Stimulated activated CD8-positive, alpha-beta memory T cell treated with anti-CD3 and anti-CD28 coated beads, Interleukin-15, amount 100 ng/mL, for 1 hour (primary cell): ENCODE measurements around the gene CCHCR1.

Experiments
- DNase-seq: peaks from one replicate; pipeline ENCODE4 v3.0.0-alpha.2; 2020; ENCODE audit warnings: low read depth

CCHCR1 gene

DNA sequence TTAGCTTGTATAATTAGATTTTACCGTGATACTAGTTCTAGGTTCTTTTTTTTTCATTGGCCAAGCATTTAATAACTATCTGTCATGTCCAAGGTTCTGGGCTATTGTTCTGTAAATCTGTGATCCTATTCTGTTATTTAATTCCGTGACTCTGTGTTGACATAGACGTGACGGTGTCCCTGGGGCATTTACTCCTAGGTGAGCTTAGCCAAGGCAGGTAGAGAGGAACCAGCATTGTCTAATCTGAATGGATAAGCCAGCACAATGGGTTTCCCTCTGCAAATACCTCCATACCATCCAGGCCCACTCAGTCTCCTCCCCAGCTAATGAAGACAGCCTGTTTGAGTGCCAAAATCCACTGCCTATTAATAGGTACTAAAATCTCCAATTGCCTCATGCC, 28.5 kb downstream of the CCHCR1 start:
- no peak for DNase-seq

DNA sequence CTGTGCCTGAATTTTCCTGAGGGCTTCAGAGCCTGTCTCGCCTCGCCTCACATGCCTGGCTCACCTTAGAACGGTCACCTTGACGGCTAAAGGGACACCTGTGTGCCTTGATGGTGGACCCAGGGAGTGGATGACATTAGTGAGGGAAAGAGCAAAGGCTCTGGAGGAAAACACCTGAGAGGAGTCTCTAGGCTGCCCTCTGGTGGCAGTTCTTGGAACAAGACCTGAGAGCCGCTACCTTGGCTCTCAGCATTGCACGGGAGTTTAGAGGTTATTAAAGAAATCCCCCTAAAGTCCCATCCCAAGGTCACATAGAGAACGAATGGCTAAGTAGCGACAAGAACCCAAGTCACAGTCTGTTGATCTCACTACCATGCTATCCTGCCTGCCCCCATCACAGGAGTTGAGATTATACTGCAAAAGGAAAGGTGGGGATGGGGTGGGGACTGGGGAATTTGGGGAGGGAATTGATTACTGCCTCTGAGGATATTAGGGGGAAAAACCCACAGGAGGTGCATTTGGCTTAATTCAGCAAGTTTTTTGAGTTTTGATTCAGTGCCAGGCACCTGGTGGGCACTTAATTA, 29.4 kb downstream of the CCHCR1 start:
- peak; percentile 60 for DNase-seq

DNA sequence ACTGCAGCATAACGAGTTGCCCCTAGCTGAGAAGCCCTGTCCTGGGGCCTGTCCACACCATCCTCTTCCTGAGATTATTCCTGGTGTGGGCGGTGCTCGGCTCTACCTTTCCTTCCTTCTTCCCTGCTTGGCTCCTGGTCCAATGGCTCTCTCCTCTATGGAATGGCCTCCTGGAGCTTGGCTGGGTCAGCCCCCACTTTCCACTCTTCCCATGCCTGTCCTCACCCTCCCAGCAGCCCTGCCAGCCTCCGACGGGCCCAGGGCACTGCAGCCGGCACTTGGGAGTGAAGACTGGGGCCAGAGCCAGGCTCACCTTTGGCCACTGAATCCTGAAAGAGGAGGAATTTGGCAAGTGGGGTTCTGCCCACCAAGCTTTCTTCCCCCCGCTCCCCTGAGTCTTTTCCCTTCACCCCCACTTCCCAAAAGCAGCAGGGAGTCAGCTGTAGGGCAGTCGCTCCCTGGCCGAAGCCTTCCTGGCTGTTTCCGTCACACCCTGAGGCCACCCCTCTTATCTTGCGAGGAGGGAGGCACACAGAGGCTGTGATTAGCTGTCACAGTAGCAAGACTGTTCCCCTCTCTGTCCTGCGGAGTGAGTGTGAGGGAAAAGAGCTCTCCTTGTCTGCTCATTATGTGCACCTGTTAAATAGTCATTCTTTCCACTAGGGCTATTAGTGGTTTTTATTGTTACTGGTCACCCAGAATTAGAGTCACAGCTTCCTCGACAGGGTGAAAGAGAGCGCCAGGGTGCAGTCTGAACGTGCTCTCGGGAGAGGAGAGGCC, 31.0 kb downstream of the CCHCR1 start:
- no peak for DNase-seq

DNA sequence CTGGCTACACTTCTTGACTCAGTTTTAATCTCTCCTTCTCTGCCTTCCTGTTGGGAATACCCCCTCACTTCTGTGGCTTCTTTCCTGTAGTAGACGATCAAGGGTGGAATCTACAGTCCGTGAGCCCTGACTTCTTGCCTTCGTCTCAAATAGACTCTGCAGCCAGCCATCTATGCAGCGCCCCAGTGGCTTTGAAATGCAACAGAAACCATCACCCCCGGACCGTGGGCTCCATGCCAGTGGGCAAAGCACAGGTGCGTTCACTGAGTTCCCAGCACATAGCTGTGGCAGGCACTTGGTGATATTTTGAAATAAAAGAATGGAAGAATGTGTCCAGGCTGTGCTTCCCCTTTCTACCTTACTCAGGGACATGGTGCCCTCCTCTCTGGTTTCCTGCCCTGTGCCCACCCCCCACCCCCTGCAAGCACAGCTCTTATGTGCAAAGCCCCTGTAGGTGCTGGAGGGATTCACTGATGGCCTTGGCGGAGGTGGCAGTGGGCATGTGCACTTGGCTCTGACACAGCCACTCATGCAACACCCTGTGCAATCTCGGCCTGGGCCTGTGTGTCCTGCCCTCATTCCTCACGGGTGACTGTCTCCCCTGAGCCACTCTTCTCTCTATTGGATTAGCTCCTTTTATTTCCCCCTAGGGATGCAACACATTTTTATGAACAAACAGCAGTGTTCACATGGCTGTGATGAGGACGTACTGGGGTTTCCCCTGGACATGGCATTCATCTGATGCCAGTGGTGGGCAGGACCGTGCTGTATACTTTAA, 31.8 kb downstream of the CCHCR1 start:
- no peak for DNase-seq

DNA sequence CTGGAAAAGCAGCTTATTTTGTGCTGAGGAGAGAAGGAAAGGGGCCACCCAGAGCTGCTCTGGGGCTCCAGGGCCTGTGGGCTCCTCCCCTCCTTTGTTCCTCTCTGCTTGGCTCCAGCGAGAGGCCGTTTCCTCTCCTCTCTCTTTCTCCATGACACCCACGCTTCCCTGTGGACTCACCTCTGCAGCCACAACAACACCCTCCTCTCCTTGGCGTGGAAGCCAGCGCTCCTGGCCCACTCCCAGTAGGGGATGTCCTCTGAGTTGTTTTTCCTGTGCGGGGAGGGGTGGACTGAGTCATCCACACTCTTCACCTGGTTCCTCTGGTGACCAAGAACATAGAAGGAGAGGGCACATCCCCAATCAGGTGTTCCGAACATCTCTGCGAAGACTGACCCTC, 32.4 kb downstream of the CCHCR1 start:
- no peak for DNase-seq

DNA sequence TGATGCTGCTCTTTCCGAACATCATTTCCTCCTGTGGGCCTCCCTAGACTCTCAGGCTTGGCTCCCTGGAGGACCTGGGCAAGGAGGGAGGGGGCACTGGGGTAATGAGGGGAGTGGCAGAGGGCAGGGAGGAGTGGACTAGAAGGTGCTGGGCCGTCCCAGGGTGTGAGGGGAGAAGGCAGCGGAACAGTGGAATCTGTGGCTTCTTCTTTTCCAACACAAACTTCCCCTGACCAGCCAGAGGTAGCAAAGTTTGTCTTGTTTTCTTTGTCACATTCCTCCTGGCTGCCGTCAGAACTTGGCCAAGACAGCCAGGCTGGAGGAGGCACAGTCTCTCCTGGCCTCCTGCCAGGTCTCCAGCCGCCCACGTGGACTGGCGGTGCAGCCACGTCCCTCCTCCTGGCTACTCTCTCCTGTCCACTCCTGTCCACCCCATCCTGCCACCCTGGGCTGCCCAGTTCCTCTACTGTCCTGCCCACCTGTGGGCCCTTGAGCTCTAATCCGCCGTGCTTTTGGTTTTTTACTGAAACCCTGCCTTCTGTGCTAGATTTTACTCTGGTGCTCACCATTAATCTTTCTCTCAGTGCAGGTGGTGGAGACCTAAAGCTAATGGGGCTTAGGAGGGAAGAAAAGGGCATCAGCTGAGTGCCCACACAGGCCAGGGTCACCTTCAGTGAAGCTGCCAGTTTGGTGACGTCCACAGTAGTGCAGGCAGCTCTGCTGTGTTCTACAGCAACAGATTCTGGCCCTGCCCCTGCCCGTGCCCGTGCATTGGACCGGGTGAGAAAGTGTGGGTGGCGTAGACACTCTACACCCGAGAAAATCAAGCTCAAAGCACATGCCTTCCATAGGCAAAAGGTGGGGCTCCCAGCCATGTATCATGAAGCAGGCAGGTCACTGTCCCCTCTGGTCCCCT, 34.6 kb downstream of the CCHCR1 start:
- DNase-seq, result no peak

DNA sequence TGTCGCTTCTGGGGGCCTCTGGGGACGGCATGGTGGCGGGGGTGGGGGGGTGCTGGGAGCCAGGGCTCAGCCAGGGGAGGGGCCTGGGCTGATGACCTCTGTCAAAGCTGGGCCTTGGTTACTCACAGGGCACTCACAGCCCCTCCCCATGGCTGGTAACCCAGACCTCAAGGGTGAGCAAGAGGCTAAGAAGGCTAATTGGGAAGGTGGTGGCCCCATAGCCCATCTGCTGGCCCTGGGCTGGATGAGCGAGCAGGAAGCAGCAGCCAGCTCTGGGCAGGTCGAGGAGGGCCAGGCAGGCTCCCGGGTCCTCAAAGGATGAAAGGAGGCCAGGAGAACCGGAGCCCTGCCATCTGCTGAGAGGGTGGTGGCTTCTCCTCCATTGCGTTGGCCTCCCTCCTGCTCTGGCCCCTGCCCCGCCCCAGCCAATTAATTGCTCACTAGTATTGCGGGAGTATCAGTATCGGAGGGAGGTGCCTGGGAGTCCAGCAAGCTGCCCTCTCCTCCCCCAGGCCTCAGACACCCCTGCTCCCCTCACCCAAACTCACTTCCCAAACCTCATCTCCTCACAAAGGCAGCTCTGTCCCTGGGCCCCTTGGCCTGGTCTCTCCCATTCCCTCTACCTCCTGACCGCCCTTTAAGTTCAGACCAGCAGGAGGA, 36.3 kb downstream of the CCHCR1 start:
- no peak for DNase-seq

DNA sequence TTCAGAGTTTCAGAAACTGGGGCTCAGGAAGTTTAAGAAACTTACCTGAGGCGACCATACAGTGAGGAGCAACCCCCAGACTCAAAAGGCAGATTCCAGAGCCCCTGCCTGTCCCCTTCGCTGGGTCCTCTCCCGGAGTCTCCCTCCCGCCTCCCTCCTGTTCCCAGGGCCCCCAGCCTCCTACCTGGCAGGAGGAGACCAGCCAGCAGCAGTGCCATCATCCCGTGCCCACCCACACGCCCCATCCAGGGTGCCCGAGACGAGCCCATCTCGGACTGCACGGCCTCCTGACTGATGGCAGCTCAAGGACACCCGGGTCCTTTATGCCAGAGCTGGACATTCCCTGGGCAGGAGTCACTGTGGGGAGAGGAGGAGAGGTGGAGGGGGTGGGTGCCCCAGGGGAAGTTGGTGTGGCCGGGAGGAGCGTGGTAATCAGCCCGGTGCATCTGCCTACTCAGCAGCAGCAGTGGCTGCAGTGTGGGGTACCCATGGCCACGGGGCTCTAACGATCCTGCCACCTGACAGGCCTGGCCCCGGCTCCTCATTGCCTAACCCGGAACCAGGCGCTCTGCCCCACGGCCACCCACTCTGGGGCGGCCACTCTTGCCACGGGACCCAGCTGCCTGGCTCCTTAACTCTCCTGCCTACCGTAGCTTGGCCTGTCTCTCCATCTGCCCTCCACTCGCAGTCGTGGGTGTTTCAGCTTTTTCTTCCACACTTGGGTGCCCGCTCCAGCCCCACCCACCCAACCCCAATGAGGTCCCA, 37.3 kb downstream of the CCHCR1 start, which contains the start of gene CDSN:
Gene CDSN (minus strand): TSS at position 296 of the 765 bp plus-strand sequence. CDS start 27 bp downstream, at position 269.
- DNase-seq, result no peak

DNA sequence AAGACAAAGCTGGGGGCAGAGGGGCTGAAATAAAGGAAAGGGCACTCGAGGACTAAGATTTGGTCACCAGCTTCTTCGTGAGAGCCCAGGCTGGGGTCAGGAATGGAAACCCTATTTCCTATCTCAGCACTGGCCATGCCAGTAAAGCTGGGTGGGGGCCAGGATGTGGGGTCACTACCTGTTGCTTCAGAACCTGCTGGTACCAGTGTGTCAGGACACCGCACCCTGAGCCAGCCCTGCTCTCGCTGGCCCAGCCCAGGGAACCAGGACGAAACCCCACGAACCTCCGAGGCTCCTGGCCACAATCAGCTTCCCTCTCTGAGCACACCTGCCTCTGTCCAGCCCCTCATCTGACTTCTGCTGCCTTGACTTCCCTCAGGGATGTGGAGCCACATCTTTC, 39.4 kb downstream of the CCHCR1 start:
- DNase-seq, result no peak

DNA sequence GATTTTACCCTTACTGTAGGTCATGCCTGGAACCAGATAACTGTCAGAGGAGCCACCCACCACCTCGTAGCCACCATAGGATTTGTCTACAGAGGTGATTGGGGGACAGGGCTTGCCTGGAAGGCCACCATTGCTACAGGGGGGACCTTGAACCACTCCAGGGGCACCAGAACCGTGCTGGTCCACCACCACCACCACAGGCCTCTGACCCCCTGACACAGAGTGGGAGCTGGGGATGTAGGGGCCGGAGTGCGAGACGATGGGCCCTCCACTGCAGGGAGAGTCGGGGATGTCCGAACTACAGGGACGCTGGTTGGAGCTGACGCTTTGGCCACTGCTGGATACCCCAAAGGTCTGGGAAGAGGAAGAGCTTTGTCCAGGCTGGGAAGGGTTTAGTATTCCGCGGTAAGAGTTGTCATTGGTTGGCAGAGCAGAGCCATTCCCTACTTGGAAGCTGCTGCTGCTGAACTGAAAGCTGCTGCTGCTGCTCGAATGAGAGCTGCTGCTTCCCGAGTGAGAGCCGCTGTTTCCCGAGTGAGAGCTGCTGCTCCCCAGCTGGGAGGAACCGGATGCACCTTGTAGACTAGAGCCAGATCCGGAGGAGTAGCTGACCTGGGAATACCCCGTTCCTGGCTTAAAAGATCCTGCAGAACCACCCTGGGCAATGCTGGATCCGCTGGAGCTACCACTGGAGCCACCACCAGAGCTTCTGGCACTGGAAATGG, 40.8 kb downstream of the CCHCR1 start:
- DNase-seq, result no peak

DNA sequence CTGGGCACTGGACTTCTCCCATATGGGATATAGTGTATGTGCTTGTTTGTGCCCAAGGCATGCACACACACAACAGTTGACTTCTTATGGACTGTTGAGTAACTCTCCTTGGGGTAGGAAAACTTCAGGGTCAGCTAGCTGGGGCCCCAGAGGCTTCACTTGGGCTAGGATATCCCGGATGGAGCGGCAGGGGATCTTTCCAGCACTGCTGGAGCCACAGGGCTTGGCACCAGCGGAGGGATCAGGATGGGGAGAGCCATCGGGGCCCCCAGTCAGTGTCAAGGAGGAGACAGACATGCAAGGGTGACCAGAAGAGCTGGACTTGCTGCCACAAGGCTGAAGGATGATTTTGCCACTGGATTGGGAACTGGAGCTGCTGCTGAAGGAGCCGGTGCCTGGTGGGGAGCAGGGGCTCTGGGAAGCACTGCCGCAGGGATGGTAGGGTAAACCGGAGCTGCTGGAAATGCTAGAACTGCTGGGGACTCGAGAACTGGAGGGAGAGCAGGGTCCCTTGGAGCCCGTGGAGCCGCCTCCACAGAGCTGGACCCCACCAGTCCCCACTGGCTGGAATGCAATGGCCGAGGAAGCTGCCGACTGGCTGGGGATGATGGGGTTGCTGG, 41.6 kb downstream of the CCHCR1 start:
- no peak for DNase-seq

DNA sequence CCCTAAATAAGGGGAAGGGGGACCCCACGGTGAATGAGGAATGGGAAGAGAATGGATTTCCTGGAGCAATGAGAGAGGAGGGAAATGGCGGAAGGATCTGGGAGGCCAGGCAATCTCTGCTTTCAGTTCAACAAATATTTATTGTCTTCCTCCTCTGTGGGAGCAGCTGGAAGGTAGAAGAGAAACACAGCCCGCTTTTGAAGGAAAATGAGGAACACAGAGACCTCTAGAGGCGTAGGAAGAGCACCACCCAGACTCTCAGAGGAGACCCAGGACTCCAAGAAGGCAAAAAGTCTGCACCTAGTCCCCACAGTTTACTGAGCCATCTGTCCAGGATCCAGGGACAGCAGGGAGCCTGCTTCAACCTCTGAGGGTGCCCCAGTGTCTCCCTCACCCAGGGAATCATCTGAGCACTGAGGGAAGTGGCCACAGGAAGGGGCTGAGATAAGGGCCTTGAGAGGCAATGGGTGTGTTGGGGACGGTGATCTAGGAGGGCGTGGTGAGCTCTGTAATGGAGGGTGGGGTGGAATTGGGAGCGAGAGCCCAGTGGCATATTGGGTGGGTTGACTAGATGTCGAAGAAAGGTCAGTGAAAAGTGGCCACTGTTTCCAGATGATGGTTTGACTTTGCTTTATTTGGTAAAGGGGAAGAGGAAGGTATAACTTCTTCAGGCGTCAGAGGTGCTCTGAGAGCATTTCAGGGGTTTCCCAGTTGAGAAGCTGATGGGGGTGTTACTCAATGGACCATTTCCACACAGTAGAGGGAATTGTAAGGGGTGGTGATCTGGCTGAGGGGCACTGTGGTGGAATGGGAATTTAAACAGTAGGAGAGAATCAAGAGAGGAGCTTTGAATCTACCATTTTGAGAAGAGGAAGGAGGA, 42.4 kb downstream of the CCHCR1 start:
- DNase-seq, result no peak

DNA sequence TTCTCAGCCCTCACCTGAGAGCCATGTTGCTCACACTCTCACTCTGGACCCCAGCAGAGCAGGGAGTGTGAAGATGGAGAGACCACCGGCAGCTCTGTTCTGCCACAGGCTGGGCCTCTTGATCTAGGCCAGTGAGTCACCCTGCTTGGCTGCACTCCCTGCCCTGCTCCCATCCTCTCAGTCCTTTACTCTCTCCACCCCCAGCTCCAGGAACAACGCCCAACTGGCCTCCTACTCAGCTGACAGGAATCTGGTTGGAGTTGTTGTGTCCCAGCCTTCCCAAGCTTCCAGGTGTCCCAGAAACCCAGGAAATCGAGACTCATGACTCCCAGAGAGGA, 43.1 kb downstream of the CCHCR1 start, which contains the start of gene PSORS1C1:
Gene PSORS1C1 (plus strand): TSS at position 260 of the 338 bp plus-strand sequence. CDS start 14,833 bp downstream, outside the sequence.
- DNase-seq, result no peak

DNA sequence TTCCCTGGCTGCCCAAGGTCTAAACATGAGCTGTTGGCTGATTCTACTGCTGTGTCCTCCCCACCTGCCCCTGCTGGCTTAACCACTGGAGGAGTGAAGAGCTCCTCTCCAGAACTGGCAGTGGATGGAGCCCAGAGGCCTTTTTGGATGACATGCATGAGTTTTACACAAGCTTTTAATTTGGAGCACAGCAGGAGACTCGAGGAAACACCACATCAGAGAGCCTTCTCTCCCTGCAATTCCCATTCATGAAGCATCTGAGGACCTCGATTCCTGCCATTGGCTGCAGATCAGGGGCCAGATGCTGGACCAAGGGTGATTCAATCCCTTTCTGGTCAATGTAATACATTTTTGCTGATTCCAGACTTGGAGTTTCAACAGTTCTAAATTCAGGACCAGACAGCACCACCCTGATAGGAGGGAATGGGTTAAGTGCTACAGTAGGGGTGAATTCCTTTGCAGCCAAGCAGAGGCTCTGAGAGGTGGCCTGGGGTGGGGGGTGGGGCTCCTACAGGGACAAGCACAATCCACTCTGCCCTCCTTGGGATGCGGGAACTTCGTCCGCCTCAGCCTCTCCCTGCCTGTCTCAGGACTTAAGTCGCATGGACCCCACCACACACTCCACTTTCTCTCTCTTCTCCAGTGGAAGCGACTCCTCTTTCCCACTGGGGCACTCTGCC, 43.6 kb downstream of the CCHCR1 start:
- DNase-seq, result no peak

DNA sequence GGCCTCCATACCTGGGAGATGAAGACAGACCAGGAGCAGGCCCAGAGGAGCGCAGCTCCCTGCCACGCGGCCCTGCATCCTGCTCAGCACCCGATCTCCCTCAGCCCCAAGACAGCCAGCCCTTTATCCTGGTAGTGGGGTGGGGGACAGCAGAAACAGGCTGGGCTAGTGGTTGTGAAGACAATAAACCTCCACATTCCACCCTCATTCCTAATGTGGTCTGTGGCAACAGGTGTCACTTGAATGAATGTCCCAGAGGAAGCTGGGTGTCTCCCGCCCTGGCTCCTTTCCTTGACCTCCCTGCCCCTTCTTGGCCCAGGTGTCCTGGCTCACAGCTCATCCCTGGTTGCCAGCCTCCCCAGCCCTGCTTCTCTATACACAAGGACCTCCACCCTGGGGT, 45.1 kb downstream of the CCHCR1 start, which contains the start of gene C6orf15:
Gene C6orf15 (minus strand): TSS at position 98 of the 400 bp plus-strand sequence. CDS start 20 bp downstream, at position 78.
- no peak for DNase-seq

DNA sequence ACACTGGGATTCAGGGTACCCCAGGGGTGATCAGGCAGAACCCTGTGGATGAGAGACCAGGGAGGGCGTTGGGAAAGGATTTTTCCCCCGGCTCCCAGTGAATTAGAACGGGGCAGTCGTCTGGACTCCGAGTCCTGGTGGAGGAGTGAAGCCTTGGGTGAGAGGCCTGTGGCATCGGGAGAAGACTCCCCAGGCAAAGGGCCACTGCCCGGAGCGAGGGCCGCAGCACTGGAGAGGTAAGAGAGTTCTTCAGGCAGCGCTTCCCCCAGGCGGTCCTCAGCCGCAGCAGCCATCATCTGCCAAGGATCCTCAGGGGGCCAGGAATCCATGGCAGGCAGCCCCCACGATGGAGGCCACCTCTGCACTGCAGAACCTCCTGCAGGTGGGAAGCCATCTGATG, 45.9 kb downstream of the CCHCR1 start:
- DNase-seq, result no peak

DNA sequence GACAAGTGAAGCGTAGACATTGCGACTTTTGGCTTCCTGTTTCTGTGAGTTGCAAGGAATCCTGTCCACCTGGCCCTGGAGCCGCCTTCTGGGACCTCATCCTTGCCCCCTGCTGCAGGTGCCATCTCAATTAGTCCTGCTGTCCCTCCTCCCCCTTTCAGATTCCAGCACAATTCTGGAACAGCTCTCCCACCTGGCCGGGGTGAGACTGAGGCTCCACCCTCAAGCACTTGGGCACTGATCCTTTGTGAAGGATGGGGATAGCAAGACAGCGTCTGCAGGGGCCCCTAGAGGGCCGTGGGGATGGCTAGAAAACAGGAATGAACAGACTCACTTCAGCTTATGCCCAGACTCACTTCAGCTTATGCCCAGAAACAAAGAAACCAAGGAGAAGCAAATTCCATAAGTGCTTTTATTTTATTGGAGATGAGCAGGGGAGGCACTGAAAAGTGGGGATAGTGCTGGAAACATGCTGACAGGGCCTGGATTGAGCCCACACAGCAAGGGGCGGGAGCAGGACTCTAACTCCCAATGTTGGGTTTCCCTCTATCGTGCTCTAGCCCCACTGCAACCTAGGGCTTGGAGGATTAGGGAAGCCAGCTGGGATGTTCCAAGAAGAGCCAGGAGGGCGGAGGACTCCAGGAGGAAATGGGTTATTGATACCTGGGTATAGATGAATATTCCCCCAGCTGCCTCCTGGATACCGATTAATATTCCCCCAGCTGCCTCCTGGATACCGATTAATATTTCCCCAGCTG, 46.6 kb downstream of the CCHCR1 start:
- no peak for DNase-seq
